Measurements from ENCODE around the gene NDUFA8.

The NDUFA8 gene

DNA sequence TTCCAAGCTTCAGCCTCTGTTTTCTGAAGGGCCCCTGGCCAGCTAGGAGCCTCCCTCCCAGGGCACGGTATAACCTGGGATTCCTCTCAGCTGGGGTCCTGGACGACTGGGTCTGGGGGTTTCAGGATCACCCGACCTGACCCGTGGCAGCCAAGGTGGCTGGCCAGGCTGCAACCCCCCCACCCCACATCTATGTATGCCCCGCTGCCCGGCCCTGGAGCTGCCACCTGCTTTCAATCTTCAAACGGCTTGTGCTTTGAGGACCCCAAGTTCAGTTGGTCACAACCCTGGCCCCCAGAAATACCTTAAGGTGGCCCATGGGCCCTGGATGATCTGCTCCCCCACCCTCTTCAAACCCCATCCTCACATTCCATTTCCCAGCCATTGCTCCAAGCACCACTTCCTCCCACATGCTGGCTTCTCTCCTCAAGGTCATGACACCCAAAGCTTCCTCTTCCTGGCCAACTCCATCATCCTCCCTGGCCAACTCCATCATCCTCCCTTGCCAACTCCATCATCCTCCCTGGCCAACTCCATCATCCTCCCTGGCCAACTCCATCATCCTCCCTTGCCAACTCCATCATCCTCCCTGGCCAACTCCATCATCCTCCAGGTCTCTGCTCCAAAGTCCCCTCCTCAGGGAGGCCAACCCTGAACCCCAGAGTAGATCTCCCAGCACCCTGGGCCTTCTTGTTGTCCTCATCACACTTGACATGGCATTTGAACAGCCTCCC, 49.3 kb downstream of the NDUFA8 start:
- TF ChIP-seq, protein P1, sequence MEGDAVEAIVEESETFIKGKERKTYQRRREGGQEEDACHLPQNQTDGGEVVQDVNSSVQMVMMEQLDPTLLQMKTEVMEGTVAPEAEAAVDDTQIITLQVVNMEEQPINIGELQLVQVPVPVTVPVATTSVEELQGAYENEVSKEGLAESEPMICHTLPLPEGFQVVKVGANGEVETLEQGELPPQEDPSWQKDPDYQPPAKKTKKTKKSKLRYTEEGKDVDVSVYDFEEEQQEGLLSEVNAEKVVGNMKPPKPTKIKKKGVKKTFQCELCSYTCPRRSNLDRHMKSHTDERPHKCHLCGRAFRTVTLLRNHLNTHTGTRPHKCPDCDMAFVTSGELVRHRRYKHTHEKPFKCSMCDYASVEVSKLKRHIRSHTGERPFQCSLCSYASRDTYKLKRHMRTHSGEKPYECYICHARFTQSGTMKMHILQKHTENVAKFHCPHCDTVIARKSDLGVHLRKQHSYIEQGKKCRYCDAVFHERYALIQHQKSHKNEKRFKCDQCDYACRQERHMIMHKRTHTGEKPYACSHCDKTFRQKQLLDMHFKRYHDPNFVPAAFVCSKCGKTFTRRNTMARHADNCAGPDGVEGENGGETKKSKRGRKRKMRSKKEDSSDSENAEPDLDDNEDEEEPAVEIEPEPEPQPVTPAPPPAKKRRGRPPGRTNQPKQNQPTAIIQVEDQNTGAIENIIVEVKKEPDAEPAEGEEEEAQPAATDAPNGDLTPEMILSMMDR (IDR thresholded peaks at IDR 0.05) = no peak
- no peak for TF ChIP-seq ZFX (IDR thresholded peaks at IDR 0.05; ENCODE audit: borderline replicate concordance)
- H3K27ac ChIP-seq = no peak overlapping the region

- TF ChIP-seq ZFX (IDR thresholded peaks at IDR 0.05; ENCODE audit: borderline replicate concordance) = no peak
- TF ChIP-seq, protein P1 (IDR thresholded peaks at IDR 0.05) = no peak
- no peak overlapping the region for H3K27ac ChIP-seq
These were observed 50.4 kb downstream of the NDUFA8 start for GRCh38 chr9:122109035-122109813.

DNA sequence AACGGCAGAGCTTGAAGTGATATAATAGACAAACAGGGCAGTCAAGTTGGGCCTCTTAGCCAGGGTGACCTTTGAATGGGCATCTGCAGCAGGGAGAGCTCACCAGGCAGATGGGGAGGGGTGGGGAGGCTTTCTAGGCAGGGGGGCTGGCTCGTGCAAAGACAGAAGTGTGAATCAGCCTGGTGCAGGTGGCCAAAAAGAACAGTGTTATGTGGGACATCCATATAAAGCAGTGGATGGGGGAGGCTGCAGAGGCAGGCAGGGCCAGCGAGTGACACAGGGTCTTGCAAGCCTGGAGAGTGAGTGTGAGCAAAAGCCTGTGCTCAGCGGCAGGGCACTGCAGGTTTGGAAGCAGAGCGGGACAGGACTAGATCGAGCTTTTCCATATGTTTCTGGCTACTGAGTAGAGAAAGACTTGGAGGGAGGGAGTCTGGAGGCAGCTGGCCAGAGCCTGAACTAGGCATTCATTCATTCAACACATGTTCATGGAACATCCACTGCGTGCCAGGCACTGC, 52.2 kb downstream of the NDUFA8 start:
- no peak for TF ChIP-seq ZFX (IDR thresholded peaks at IDR 0.05; ENCODE audit: borderline replicate concordance)
- TF ChIP-seq, protein P1 (IDR thresholded peaks at IDR 0.05) = no peak
- H3K27ac ChIP-seq = no peak overlapping the region

- no peak overlapping the region for H3K27ac ChIP-seq
These were observed 53.0 kb downstream of the NDUFA8 start for GRCh38 chr9:122106576-122106975.

GRCh38 chr9:122103985-122104384, 55.6 kb downstream of the NDUFA8 start:
- TF ChIP-seq, protein P1 (IDR thresholded peaks at IDR 0.05) = no peak
- TF ChIP-seq ZFX (IDR thresholded peaks at IDR 0.05; ENCODE audit: borderline replicate concordance) = no peak
- H3K27ac ChIP-seq = no peak overlapping the region

More at GRCh38 chr9:122106576-122106975, 53.0 kb downstream of the NDUFA8 start:
- TF ChIP-seq, protein P1 (IDR thresholded peaks at IDR 0.05) = no peak
- TF ChIP-seq ZFX (IDR thresholded peaks at IDR 0.05; ENCODE audit: borderline replicate concordance) = no peak

GRCh38 chr9:122102156-122102555, 57.4 kb downstream of the NDUFA8 start:
- TF ChIP-seq, protein P1 (IDR thresholded peaks at IDR 0.05) = no peak
- TF ChIP-seq ZFX (IDR thresholded peaks at IDR 0.05; ENCODE audit: borderline replicate concordance) = no peak
- no peak overlapping the region for H3K27ac ChIP-seq

DNA sequence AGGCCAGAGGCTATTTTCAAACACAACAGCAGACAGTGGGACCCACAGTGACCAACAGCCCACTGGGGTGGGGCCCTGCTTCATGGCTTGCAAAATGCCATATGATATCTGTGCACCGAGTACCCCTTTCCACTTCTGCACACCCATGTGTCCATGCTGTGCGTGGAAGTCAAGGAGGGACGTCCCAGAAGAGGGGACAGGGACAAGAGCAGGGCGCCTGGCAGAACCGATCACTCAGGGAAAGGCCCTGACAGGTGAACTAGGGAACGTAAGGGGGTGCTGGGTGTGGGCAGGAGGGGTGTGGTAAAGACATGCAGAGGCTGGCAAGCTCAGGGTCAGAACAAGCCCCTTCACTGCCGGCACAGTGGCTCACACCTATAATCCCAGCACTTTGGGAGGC, 58.8 kb downstream of the NDUFA8 start:
- TF ChIP-seq ZFX (IDR thresholded peaks at IDR 0.05; ENCODE audit: borderline replicate concordance) = no peak
- TF ChIP-seq, protein P1 (IDR thresholded peaks at IDR 0.05) = no peak
- H3K27ac ChIP-seq = no peak overlapping the region

Measured in 22Rv1 (cell line).